HG02623 (cell line): ENCODE results near the gene PLEKHA5.
"Not testable (repeated sequence)": the region's sequence is repeated elsewhere in the genome, so short reads cannot be mapped to it uniquely, and the experiment has no call there.

Experiments
- ATAC-seq: cut with Tn5 transposase; IDR thresholded peaks from one replicate; pipeline ENCODE4 v1.9.1; 2021; ENCODE audit warnings: moderate library complexity; ENCODE audit not compliant: unreplicated experiment

The PLEKHA5 gene

GRCh38 chr12:19398376-19399363 is 269.1 kb downstream of the PLEKHA5 start:
- no peak for ATAC-seq

- ATAC-seq = not testable (repeated sequence)
Observed at GRCh38 chr12:19400649-19401285, 271.2 kb downstream of the PLEKHA5 start.

- ATAC-seq = no peak
Observed at GRCh38 chr12:19402211-19402610, 272.7 kb downstream of the PLEKHA5 start.

- ATAC-seq = no peak
Observed at GRCh38 chr12:19402743-19403431, 273.4 kb downstream of the PLEKHA5 start.

- ATAC-seq = no peak
Observed at GRCh38 chr12:19404242-19404880, 274.8 kb downstream of the PLEKHA5 start.

DNA sequence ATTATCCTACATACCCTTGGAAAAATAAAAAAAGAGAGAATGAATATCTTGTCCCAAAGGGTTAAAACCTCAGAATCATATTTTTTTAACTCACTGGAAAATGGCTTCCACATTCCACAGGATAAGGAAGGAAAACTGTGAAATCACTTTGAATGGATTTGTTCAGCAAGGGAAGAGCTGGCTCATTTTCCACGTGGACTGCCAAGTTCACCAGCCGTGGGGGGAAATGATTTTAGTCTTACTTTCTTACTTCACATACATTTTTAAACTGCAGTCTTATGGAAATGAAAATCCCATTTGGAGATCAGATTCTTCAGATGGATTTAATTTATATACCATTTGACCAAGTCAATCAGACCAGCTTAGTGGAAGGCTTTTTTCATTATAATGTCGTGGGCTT is 279.8 kb downstream of the PLEKHA5 start:
- no peak for ATAC-seq

DNA sequence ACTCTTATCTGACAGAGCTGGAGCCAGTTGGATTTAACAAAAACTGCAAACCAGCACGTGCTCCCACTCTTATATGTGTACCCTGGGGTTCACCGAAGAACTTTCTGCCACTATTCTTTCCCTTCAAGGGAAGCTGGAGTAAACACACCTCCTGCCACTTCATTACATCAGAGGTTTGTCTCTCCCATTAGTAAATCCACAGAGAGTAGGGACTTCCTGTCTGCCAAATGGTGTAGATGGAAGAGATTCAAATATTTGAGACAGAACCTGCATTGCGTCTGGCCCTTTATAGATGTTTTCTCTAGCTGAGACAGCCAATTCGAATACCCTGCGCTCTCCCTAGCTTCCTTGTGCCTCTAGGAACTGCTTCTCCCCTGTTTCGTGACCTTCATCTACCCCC is 280.7 kb downstream of the PLEKHA5 start:
- no peak for ATAC-seq

- no peak for ATAC-seq
Observed at GRCh38 chr12:19410629-19411185, 281.2 kb downstream of the PLEKHA5 start.

- no peak for ATAC-seq
Observed at GRCh38 chr12:19411234-19412204, 282.0 kb downstream of the PLEKHA5 start.

- ATAC-seq = no peak
Observed at GRCh38 chr12:19412844-19413243, 283.3 kb downstream of the PLEKHA5 start.

GRCh38 chr12:19413582-19413981 is 284.0 kb downstream of the PLEKHA5 start:
- ATAC-seq = not testable (repeated sequence)

GRCh38 chr12:19415563-19415962 is 286.0 kb downstream of the PLEKHA5 start:
- no peak for ATAC-seq

- ATAC-seq = no peak
Observed at GRCh38 chr12:19419086-19419485, 289.6 kb downstream of the PLEKHA5 start.

GRCh38 chr12:19421503-19422282 is 292.2 kb downstream of the PLEKHA5 start:
- ATAC-seq = no peak

DNA sequence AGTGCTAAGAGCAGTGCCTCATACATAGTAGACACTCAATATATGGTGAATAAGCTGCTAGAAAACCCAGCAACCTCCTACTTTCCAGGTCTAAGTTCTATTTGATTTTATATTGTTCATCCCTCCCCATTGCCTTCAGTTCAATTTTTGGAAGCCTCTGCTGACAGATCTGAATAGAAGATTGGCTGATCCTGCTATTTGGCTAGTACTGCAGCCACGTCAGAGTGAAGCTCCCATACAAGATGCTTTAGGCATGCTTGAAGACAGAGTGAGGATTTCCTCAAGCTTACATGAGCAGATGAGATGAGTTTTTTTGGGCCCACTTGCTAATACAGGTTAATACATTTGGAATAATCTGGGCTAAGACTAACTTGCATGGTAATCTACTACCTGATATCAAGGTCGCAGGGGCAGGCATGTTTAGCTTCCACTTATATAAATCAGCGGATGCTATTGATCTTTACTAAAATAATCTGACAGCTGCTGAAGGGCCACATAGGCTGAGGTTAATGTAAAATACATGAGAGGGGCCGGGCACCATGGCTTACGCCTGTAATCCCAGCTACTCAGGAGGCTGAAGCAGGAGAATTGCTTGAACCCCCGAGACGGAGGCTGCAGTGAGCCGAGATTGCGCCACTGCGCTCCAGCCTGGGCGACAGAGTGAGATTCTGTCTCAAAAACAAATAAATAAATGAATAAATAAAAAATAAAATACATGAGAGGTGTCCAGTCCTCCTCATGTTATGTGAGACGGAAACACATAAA is 293.8 kb downstream of the PLEKHA5 start:
- ATAC-seq = no peak
